GM12878 (cell line): ENCODE data around the gene SURF2. TPM values are rescaled to one million over a fixed set of nuclear protein-coding genes. Genes with fewer than 3 reads are reported as not detected.

Experiments
- ATAC-seq: fragments of 200-7000 bp; cut with Tn5 transposase; 3 replicates; pipeline ENCODE4 v1.9.1; 2020; ENCODE audit warnings: mild to moderate bottlenecking, moderate library complexity
- BruUV-seq: library from RNA; stranded (reverse); fragments of 400-500 nt; replicated peaks from 2 replicates; lab custom pipeline; 2021; lab: Mats Ljungman, UMichigan
- CTCF ChIA-PET: fragments of 300-600 bp; sonication (Branson Sonifier 250); formaldehyde crosslinking; extraction: SDS; loops from one replicate; lab custom pipeline; 2021; ENCODE audit warnings: inconsistent platforms; lab: Yijun Ruan, JAX
- POLR2A ChIA-PET: fragments of 350-600 bp; formaldehyde crosslinking; extraction: SDS; loops from one replicate; lab custom pipeline; 2021; ENCODE audit warnings: inconsistent platforms; lab: Charles Lee
- RAD21 ChIA-PET: fragments of 300-600 bp; sonication (Branson Sonifier 250); formaldehyde crosslinking; loops from one replicate; lab custom pipeline; 2023; ENCODE audit warnings: antibody characterized with exemption; ENCODE audit not compliant: unreplicated experiment; lab: Charles Lee
- SMC1A ChIA-PET: fragments of 300-600 bp; sonication (Branson Sonifier 250); formaldehyde crosslinking; loops from one replicate; lab custom pipeline; 2023; ENCODE audit not compliant: unreplicated experiment, uncharacterized antibody; lab: Charles Lee
- DNase-seq: peaks from one replicate; pipeline ENCODE4 v3.0.0-alpha.2; 2011; ENCODE audit warnings: low read depth, low spot score
- FAIRE-seq: peaks from 3 replicates; lab custom pipeline; 2011; peaks lifted over from hg19 to GRCh38; lab: Jason Lieb, UNC
- H2AFZ ChIP-seq: 2 replicates; pipeline ENCODE4 v1.6.0; 2011; ENCODE audit warnings: low read depth, low read length, control low read depth; ENCODE audit not compliant: control insufficient read depth
- H3K27ac ChIP-seq: 2 replicates; pipeline ENCODE4 v1.5.1; 2011; ENCODE audit warnings: control low read depth; ENCODE audit not compliant: control insufficient read depth, insufficient read depth
- H3K27me3 ChIP-seq, 2 experiments: replicated peaks in 1 of 2; 2 replicates each; pipeline versions ENCODE4 v1.6.0 to v1.6.1; 2011; ENCODE audit warnings: low read length in 1 of 2; ENCODE audit not compliant: control insufficient read depth in 2 of 2, insufficient read depth in 2 of 2
- H3K36me3 ChIP-seq, 2 experiments: 2 replicates each; pipeline ENCODE4 v1.5.1; 2011; ENCODE audit warnings: low read length in 1 of 2; ENCODE audit not compliant: control insufficient read depth in 2 of 2, insufficient read depth in 2 of 2
- H3K4me1 ChIP-seq: 2 replicates; pipeline ENCODE4 v1.6.1; 2011; ENCODE audit warnings: mild to moderate bottlenecking, low read length, moderate library complexity, mixed read lengths; ENCODE audit not compliant: control insufficient read depth, insufficient read depth
- H3K4me2 ChIP-seq: 2 replicates; pipeline ENCODE4 v1.6.0; 2011; ENCODE audit warnings: control low read depth; ENCODE audit not compliant: control insufficient read depth, insufficient read depth
- H3K4me3 ChIP-seq: fragments of 200-600 bp; sonication (generic); 2 replicates; pipeline ENCODE4 v1.5.1; 2016
- H3K79me2 ChIP-seq: 2 replicates; pipeline ENCODE4 v1.6.0; 2011; ENCODE audit warnings: low read length; ENCODE audit not compliant: control insufficient read depth, insufficient read depth
- H3K9ac ChIP-seq: 2 replicates; pipeline ENCODE4 v1.8.0; 2011; ENCODE audit warnings: low read length, control low read depth, mixed read lengths; ENCODE audit not compliant: control insufficient read depth, insufficient read depth
- H3K9me3 ChIP-seq: replicated peaks from 3 replicates; pipeline ENCODE4 v1.5.1; 2011; ENCODE audit warnings: mild to moderate bottlenecking, low read length; ENCODE audit not compliant: control insufficient read depth, insufficient read depth
- H4K20me1 ChIP-seq: 2 replicates; pipeline ENCODE4 v1.6.0; 2011; ENCODE audit not compliant: control insufficient read depth, insufficient read depth
- GABPA ChIP-seq: IDR thresholded peaks from 2 replicates; pipeline ENCODE4 v1.6.1; 2014; ENCODE audit warnings: antibody characterized with exemption, low read depth, mild to moderate bottlenecking, inconsistent platforms
- NFIC ChIP-seq: IDR thresholded peaks from 2 replicates; pipeline ENCODE4 v1.6.1; 2012; ENCODE audit warnings: low read depth, mild to moderate bottlenecking, inconsistent platforms, low read length, moderate library complexity
- RELA ChIP-seq: fragments of 450-650 bp; IDR thresholded peaks from 2 replicates; pipeline ENCODE4 v1.8.0; 2014; ENCODE audit warnings: borderline replicate concordance; ENCODE audit not compliant: partially characterized antibody
- SIN3A ChIP-seq: IDR thresholded peaks from 2 replicates; pipeline ENCODE4 v1.6.1; 2012; ENCODE audit warnings: low read depth, low read length, improper control_type of control experiment
- SRF ChIP-seq, 2 experiments: IDR thresholded peaks; 2 replicates each; pipeline ENCODE4 v1.6.1; 2011; ENCODE audit warnings: low read depth in 2 of 2, low read length in 2 of 2, mild to moderate bottlenecking in 1 of 2, moderate library complexity in 1 of 2
- TBL1XR1 ChIP-seq: IDR thresholded peaks from 2 replicates; pipeline ENCODE4 v1.6.1; 2012; ENCODE audit warnings: low read depth, low read length, improper control_type of control experiment
- ZNF622 ChIP-seq: fragments of 450-650 bp; IDR thresholded peaks from 2 replicates; pipeline ENCODE4 v1.6.1; 2017; ENCODE audit warnings: mild to moderate bottlenecking, inconsistent platforms
- WGBS: methylation state at CpG from one replicate; pipeline ENCODE4 v1.1.6; 2016; ENCODE audit warnings: low lambda C conversion rate; ENCODE audit not compliant: insufficient replicate concordance, insufficient coverage; ENCODE audit errors: missing lambda C conversion rate; 5-methylcytosine and 5-hydroxymethylcytosine counted together
- in situ Hi-C: fragments of 300-500 bp; cut with MboI; formaldehyde crosslinking; loops from 9 replicates; pipeline ENCODE4 v1.14.3; 2018; ENCODE audit warnings: mixed read lengths
- intact Hi-C: fragments of 100-400 bp; cut with micrococcal nuclease; formaldehyde crosslinking; loops from one replicate; pipeline ENCODE4 v1.14.2; 2022; ENCODE audit not compliant: unreplicated experiment
- polyA plus RNA-seq, 11 experiments: library from polyadenylated mRNA; depleted of rRNA in 4 of 11; unstranded in 6 of 11; stranded (reverse) in 5 of 11; fragments of >200 nt; fragmentation: Nextera tagmentation in 4 of 11; fragmentation: Illumina TruSeq in 1 of 11; extraction: Ambion mirVana in 4 of 11; extraction: Trizol in 1 of 11; gene quantifications; 1 replicate in 1 of 11; 2 replicates in 10 of 11; pipeline versions ENCODE4 v1.2.1 to v1.2.3, GENCODE V29; 2011 to 2016; ENCODE audit warnings: inconsistent platforms in 2 of 11, missing spikeins in 2 of 11, low read depth in 1 of 11
- total RNA-seq, 4 experiments: library from RNA; depleted of rRNA in 3 of 4; stranded (reverse); fragments of >200 nt in 3 of 4; fragmentation: Illumina TruSeq in 1 of 4; extraction: Trizol in 1 of 4; gene quantifications; 2 replicates each; pipeline versions ENCODE4 v1.2.1 to v1.2.3, GENCODE V29; 2013 to 2021
- TF ChIP-seq, protein P1 (sequence below): fragments of 450-650 bp; IDR thresholded peaks from 2 replicates; pipeline ENCODE4 v1.6.1; 2017; ENCODE audit warnings: mild to moderate bottlenecking, low read depth, inconsistent platforms; ENCODE audit not compliant: poor library complexity, severe bottlenecking
- TF ChIP-seq, protein P2 (sequence below): IDR thresholded peaks from 2 replicates; pipeline ENCODE4 v1.6.1; 2011; ENCODE audit warnings: low read depth, mild to moderate bottlenecking, low read length, moderate library complexity, borderline replicate concordance; ENCODE audit errors: extremely low read depth
- TF ChIP-seq, protein P3 (sequence below): fragments of 450-650 bp; conservative IDR thresholded peaks from 2 replicates; pipeline ENCODE4 v1.6.1; 2017; ENCODE audit warnings: mild to moderate bottlenecking, moderate library complexity
- TF ChIP-seq, protein P4 (sequence below): IDR thresholded peaks from 2 replicates; pipeline ENCODE4 v1.6.1; 2012; ENCODE audit warnings: low read length, inconsistent platforms

SURF2 gene
- total and polyA plus RNA-seq, 10 of the 15 experiments (the other 5 are each of a cell fraction or from before 2014, with no cell fraction given): 4.0 to 41.7 (median 20.8) TPM

DNA sequence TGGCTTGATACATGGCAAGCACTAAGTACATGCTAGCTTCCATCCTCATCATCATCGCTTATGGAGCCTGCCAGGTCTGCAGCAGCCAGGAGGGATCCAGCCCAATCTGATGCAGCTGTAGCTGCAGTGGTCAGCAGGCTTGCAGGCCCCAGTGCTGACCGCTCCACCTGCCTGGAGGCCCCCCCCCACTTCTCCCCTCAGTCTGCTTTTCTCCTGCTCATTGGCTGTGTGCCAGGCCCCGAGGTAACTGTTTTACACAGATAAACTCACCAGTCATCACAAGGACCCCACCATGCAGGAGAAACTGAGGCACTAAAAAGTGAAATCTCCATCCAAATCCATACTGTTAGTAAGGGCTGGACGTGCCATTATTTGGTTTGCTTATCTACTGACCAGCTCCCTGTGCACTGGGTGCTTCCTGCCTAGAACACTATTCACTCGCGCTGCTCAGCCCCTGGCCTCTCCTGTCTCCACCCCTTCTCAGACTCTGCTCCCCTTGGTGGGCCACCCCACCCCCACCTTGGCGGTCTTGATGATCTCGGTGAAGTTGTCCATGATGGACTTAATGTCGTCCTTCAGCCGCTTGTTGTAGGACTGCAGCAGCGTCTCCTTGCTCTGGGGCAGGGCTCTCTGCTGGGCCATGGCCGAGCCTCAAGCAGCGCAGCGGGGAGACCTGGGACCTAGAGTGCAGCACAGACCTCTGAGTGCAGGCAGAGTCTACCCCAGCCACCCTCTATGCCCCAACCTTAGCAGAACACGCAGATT is 10.1 kb upstream of the SURF2 start:
- peak overlapping the region; percentile 90 for H3K9ac ChIP-seq
- no peak overlapping the region for H2AFZ ChIP-seq
- ATAC-seq: no peak
- in situ Hi-C loops (no loop called here), intact Hi-C loops (loop anchor here (5.0 kb wide), 1 partner anchor 131 kb away; the partner anchor contains the start of gene SLC2A6)
- H3K4me1 ChIP-seq: peaks cover 17% of the 10 kb centered on the region
- no peaks in the 10 kb centered on the region for H3K27me3 ChIP-seq
- ChIA-PET SMC1A (no interaction called here), CTCF (interaction anchor here (0.8 to 0.9 kb wide), 2 partner anchors 9 to 12 kb away, joined by 3 read pairs; no protein-coding TSS in a partner anchor), RAD21 (no interaction called here)
- no peak overlapping the region for H3K27ac ChIP-seq
- H3K36me3 ChIP-seq: peaks cover 28 to 31% of the 10 kb centered on the region in 2 experiments
- no peak for DNase-seq
- H3K9me3 ChIP-seq: no peaks in the 10 kb centered on the region
- peak overlapping the region; percentile 82 for H3K4me2 ChIP-seq
- no peak for FAIRE-seq
- no peaks in the 10 kb centered on the region for H4K20me1 ChIP-seq
- 48% methylated on average over 15 of the region's 15 CpGs for WGBS
- H3K79me2 ChIP-seq: peaks cover 47% of the 10 kb centered on the region
- TF ChIP-seq GABPA (no peak), TBL1XR1 (no peak), SIN3A (no peak), ZNF622 (no peak), RELA (no peak), SRF (IDR thresholded peaks at IDR 0.05; ENCODE audit: low read depth in 2 of 2, low read length in 2 of 2) (no peak), NFIC (no peak)
- TF ChIP-seq, protein P1, sequence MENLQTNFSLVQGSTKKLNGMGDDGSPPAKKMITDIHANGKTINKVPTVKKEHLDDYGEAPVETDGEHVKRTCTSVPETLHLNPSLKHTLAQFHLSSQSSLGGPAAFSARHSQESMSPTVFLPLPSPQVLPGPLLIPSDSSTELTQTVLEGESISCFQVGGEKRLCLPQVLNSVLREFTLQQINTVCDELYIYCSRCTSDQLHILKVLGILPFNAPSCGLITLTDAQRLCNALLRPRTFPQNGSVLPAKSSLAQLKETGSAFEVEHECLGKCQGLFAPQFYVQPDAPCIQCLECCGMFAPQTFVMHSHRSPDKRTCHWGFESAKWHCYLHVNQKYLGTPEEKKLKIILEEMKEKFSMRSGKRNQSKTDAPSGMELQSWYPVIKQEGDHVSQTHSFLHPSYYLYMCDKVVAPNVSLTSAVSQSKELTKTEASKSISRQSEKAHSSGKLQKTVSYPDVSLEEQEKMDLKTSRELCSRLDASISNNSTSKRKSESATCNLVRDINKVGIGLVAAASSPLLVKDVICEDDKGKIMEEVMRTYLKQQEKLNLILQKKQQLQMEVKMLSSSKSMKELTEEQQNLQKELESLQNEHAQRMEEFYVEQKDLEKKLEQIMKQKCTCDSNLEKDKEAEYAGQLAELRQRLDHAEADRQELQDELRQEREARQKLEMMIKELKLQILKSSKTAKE: no peak
- TF ChIP-seq, protein P2, sequence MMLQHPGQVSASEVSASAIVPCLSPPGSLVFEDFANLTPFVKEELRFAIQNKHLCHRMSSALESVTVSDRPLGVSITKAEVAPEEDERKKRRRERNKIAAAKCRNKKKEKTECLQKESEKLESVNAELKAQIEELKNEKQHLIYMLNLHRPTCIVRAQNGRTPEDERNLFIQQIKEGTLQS: no peak
- TF ChIP-seq, protein P3, sequence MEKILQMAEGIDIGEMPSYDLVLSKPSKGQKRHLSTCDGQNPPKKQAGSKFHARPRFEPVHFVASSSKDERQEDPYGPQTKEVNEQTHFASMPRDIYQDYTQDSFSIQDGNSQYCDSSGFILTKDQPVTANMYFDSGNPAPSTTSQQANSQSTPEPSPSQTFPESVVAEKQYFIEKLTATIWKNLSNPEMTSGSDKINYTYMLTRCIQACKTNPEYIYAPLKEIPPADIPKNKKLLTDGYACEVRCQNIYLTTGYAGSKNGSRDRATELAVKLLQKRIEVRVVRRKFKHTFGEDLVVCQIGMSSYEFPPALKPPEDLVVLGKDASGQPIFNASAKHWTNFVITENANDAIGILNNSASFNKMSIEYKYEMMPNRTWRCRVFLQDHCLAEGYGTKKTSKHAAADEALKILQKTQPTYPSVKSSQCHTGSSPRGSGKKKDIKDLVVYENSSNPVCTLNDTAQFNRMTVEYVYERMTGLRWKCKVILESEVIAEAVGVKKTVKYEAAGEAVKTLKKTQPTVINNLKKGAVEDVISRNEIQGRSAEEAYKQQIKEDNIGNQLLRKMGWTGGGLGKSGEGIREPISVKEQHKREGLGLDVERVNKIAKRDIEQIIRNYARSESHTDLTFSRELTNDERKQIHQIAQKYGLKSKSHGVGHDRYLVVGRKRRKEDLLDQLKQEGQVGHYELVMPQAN: no peak
- TF ChIP-seq, protein P4, sequence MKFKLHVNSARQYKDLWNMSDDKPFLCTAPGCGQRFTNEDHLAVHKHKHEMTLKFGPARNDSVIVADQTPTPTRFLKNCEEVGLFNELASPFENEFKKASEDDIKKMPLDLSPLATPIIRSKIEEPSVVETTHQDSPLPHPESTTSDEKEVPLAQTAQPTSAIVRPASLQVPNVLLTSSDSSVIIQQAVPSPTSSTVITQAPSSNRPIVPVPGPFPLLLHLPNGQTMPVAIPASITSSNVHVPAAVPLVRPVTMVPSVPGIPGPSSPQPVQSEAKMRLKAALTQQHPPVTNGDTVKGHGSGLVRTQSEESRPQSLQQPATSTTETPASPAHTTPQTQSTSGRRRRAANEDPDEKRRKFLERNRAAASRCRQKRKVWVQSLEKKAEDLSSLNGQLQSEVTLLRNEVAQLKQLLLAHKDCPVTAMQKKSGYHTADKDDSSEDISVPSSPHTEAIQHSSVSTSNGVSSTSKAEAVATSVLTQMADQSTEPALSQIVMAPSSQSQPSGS: no peak
- TF ChIP-seq, all 136 proteins: peak for 0
- POLR2A ChIA-PET: interaction anchor here (1.1 kb wide), 1 partner anchor 10 kb away, joined by 3 read pairs; the partner anchor contains the start of genes SURF1 and SURF2
- peak overlapping the region; percentile 99 for H3K4me3 ChIP-seq
- TSS peak; percentile 55 for BruUV-seq
